Trophoblast cell (in vitro differentiated cells and primary cell): Measurements from ENCODE around the gene AUH.

ENCODE experiments used
- DNase-seq, 2 donors: peaks; one replicate each; pipeline ENCODE4 v3.0.0-alpha.2; 2016
- H2AFZ ChIP-seq: 2 replicates; pipeline ENCODE4 v1.6.1; 2013; ENCODE audit warnings: low read length, moderate library complexity, mild to moderate bottlenecking; ENCODE audit not compliant: insufficient read depth, poor library complexity
- H2AK5ac ChIP-seq: 2 replicates; pipeline ENCODE4 v1.6.1; 2013; ENCODE audit warnings: mild to moderate bottlenecking, low read length
- H2BK120ac ChIP-seq: 2 replicates; pipeline ENCODE4 v1.6.1; 2013; ENCODE audit warnings: low read length, mild to moderate bottlenecking, moderate library complexity; ENCODE audit not compliant: insufficient read depth, poor library complexity
- H2BK12ac ChIP-seq: 2 replicates; pipeline ENCODE4 v1.6.1; 2013; ENCODE audit warnings: mild to moderate bottlenecking, low read length, moderate library complexity
- H2BK5ac ChIP-seq: 2 replicates; pipeline ENCODE4 v1.6.1; 2013; ENCODE audit warnings: low read length, low read depth, moderate library complexity, mild to moderate bottlenecking; ENCODE audit not compliant: poor library complexity
- H3K14ac ChIP-seq: 2 replicates; pipeline ENCODE4 v1.6.1; 2013; ENCODE audit warnings: mild to moderate bottlenecking, low read length
- H3K18ac ChIP-seq: 2 replicates; pipeline ENCODE4 v1.6.1; 2013; ENCODE audit warnings: mild to moderate bottlenecking, low read length
- H3K23ac ChIP-seq: 2 replicates; pipeline ENCODE4 v1.6.1; 2013; ENCODE audit warnings: low read length
- H3K27ac ChIP-seq: 2 replicates; pipeline ENCODE4 v1.5.1; 2013; ENCODE audit warnings: low read depth, mild to moderate bottlenecking, inconsistent platforms, low read length, moderate library complexity
- H3K27me3 ChIP-seq: 2 replicates; pipeline ENCODE4 v1.6.1; 2013; ENCODE audit warnings: inconsistent platforms, mild to moderate bottlenecking, low read length, moderate library complexity; ENCODE audit not compliant: insufficient read depth
- H3K36me3 ChIP-seq, 2 experiments: 1 replicate in 1 of 2; 2 replicates in 1 of 2; pipeline ENCODE4 v1.6.1; 2013; ENCODE audit warnings: low read length in 2 of 2, mild to moderate bottlenecking in 2 of 2, moderate library complexity in 1 of 2; ENCODE audit not compliant: insufficient read depth in 2 of 2, control insufficient read depth in 1 of 2
- H3K4ac ChIP-seq: 2 replicates; pipeline ENCODE4 v1.6.1; 2013; ENCODE audit warnings: low read depth, mild to moderate bottlenecking, low read length, moderate library complexity
- H3K4me1 ChIP-seq, 2 experiments: 1 replicate in 1 of 2; 2 replicates in 1 of 2; pipeline ENCODE4 v1.6.1; 2013; ENCODE audit warnings: low read length in 2 of 2, mild to moderate bottlenecking in 2 of 2, moderate library complexity in 1 of 2; ENCODE audit not compliant: insufficient read depth in 2 of 2, control insufficient read depth in 1 of 2
- H3K4me2 ChIP-seq: 2 replicates; pipeline ENCODE4 v1.6.1; 2013; ENCODE audit warnings: inconsistent platforms, mild to moderate bottlenecking, low read length, moderate library complexity
- H3K4me3 ChIP-seq: 2 replicates; pipeline ENCODE4 v1.5.1; 2013; ENCODE audit warnings: mild to moderate bottlenecking, low read depth, low read length, inconsistent platforms
- H3K79me1 ChIP-seq: one replicate; pipeline ENCODE4 v1.6.1; 2013; ENCODE audit warnings: low read length
- H3K79me2 ChIP-seq: 2 replicates; pipeline ENCODE4 v1.6.1; 2013; ENCODE audit warnings: low read length, mild to moderate bottlenecking; ENCODE audit not compliant: control insufficient read depth, insufficient read depth, poor library complexity
- H3K9ac ChIP-seq: 2 replicates; pipeline ENCODE4 v1.6.1; 2013; ENCODE audit warnings: mild to moderate bottlenecking, low read length
- H3K9me3 ChIP-seq: 2 replicates; pipeline ENCODE4 v1.6.1; 2013; ENCODE audit warnings: low read depth, mild to moderate bottlenecking, control low read depth, inconsistent platforms, low read length; ENCODE audit not compliant: insufficient read depth
- H4K12ac ChIP-seq: 2 replicates; pipeline ENCODE4 v1.6.1; 2013; ENCODE audit warnings: low read depth, mild to moderate bottlenecking, low read length, moderate library complexity
- H4K8ac ChIP-seq: 2 replicates; pipeline ENCODE4 v1.6.1; 2013; ENCODE audit warnings: low read depth, mild to moderate bottlenecking, low read length, moderate library complexity
- H4K91ac ChIP-seq: one replicate; pipeline ENCODE4 v1.6.1; 2013; ENCODE audit warnings: low read depth, mild to moderate bottlenecking, low read length, moderate library complexity
- WGBS: extraction: QIAGEN DNeasy Blood & Tissue Kit; methylation state at CpG from one replicate; pipeline ENCODE4 v1.1.7; 2013; ENCODE audit warnings: missing lambda C conversion rate; ENCODE audit not compliant: insufficient read length, insufficient coverage; ENCODE audit errors: extremely low coverage; 5-methylcytosine and 5-hydroxymethylcytosine counted together

Gene AUH

GRCh38 chr9:91195372-91196012 lies 166.2 kb downstream of the AUH start:
- H3K4ac ChIP-seq, result no peak overlapping the region
- no peak overlapping the region for H4K8ac ChIP-seq
- no peak overlapping the region for H3K9ac ChIP-seq
- no peak overlapping the region for H3K23ac ChIP-seq
- DNase-seq, result no peak
- no peak overlapping the region for H4K12ac ChIP-seq
- H4K91ac ChIP-seq, result peak overlapping the region; percentile 4
- H3K4me2 ChIP-seq, result no peak overlapping the region
- peaks cover 4% of the 10 kb centered on the region for H3K79me2 ChIP-seq
- H3K9me3 ChIP-seq, result no peaks in the 10 kb centered on the region
- H3K36me3 ChIP-seq, result no peaks in the 10 kb centered on the region
- H3K18ac ChIP-seq, result peak overlapping the region; percentile 38
- H3K4me3 ChIP-seq, result no peak overlapping the region
- H3K27ac ChIP-seq, result no peak overlapping the region
- peaks cover 16% of the 10 kb centered on the region for H3K79me1 ChIP-seq
- no CpG with 5 or more reads among the region's 5 CpGs for WGBS
- H2AFZ ChIP-seq, result no peak overlapping the region
- H3K4me1 ChIP-seq, result peaks cover 5 to 11% of the 10 kb centered on the region in 2 experiments
- H2BK12ac ChIP-seq, result peak overlapping the region; percentile 51
- peak overlapping the region; percentile 20 for H2AK5ac ChIP-seq
- no peak overlapping the region for H2BK5ac ChIP-seq
- peak overlapping the region; percentile 38 for H2BK120ac ChIP-seq
- H3K14ac ChIP-seq, result no peak overlapping the region
- no peaks in the 10 kb centered on the region for H3K27me3 ChIP-seq

GRCh38 chr9:91193658-91194391 lies 167.9 kb downstream of the AUH start:
- Histone ChIP-seq H4K12ac (no peak overlapping the region), H3K9me3 (peaks cover 3% of the 10 kb centered on the region), H3K79me2 (peaks cover 4% of the 10 kb centered on the region), H3K4ac (peak overlapping the region; percentile 39), H3K36me3 (no peaks in the 10 kb centered on the region), H4K8ac (peak overlapping the region; percentile 93), H3K14ac (peak overlapping the region; percentile 94), H3K23ac (no peak overlapping the region), H3K27ac (peak overlapping the region; percentile 98), H3K9ac (peak overlapping the region; percentile 50), H2AK5ac (no peak overlapping the region), H3K18ac (peak overlapping the region; percentile 96), H4K91ac (peak overlapping the region; percentile 99), H3K27me3 (no peaks in the 10 kb centered on the region), H3K4me3 (no peak overlapping the region), H2BK120ac (peak overlapping the region; percentile 98), H2BK5ac (peak overlapping the region; percentile 98), H2BK12ac (peak overlapping the region; percentile 52), H3K4me2 (peak overlapping the region; percentile 81), H3K79me1 (peaks cover 16% of the 10 kb centered on the region), H2AFZ (no peak overlapping the region), H3K4me1 (peaks cover 5 to 11% of the 10 kb centered on the region in 2 experiments)
- no CpG with 5 or more reads among the region's 52 CpGs for WGBS
- peak; percentile 96 to 97 for DNase-seq

- H3K18ac ChIP-seq, result peak overlapping the region; percentile 96
- DNase-seq, result peak; percentile 97
- H4K8ac ChIP-seq, result peak overlapping the region; percentile 93
- peak overlapping the region; percentile 63 for H3K4me3 ChIP-seq
- no peaks in the 10 kb centered on the region for H3K27me3 ChIP-seq
- no peak overlapping the region for H3K23ac ChIP-seq
- H2BK120ac ChIP-seq, result peak overlapping the region; percentile 98
- peak overlapping the region; percentile 98 for H2BK5ac ChIP-seq
- H2BK12ac ChIP-seq, result peak overlapping the region; percentile 97
- no peaks in the 10 kb centered on the region for H3K36me3 ChIP-seq
- peaks cover 5 to 9% of the 10 kb centered on the region in 2 experiments for H3K4me1 ChIP-seq
- peak overlapping the region; percentile 89 for H2AFZ ChIP-seq
- H2AK5ac ChIP-seq, result peak overlapping the region; percentile 34
- peaks cover 4% of the 10 kb centered on the region for H3K79me2 ChIP-seq
- H3K4me2 ChIP-seq, result peak overlapping the region; percentile 81
- peak overlapping the region; percentile 94 for H3K14ac ChIP-seq
- WGBS, result no CpG with 5 or more reads among the region's 38 CpGs
- peak overlapping the region; percentile 50 for H3K9ac ChIP-seq
- peak overlapping the region; percentile 92 for H4K12ac ChIP-seq
- H4K91ac ChIP-seq, result peak overlapping the region; percentile 99
- H3K27ac ChIP-seq, result peak overlapping the region; percentile 98
- peaks cover 16% of the 10 kb centered on the region for H3K79me1 ChIP-seq
- H3K9me3 ChIP-seq, result peaks cover 3% of the 10 kb centered on the region
- H3K4ac ChIP-seq, result peak overlapping the region; percentile 94
Observed at GRCh38 chr9:91193087-91193657, 168.5 kb downstream of the AUH start.

- H3K23ac ChIP-seq, result no peak overlapping the region
- peaks cover 3% of the 10 kb centered on the region for H3K9me3 ChIP-seq
- no CpG with 5 or more reads among the region's 7 CpGs for WGBS
- H2AK5ac ChIP-seq, result no peak overlapping the region
- no peak overlapping the region for H3K9ac ChIP-seq
- H3K27ac ChIP-seq, result peak overlapping the region; percentile 98
- peaks cover 16% of the 10 kb centered on the region for H3K79me1 ChIP-seq
- H2BK5ac ChIP-seq, result no peak overlapping the region
- H3K14ac ChIP-seq, result no peak overlapping the region
- H3K27me3 ChIP-seq, result no peaks in the 10 kb centered on the region
- peak overlapping the region; percentile 80 for H2BK12ac ChIP-seq
- H2AFZ ChIP-seq, result no peak overlapping the region
- H3K18ac ChIP-seq, result no peak overlapping the region
- peaks cover 5 to 9% of the 10 kb centered on the region in 2 experiments for H3K4me1 ChIP-seq
- DNase-seq, result no peak
- peaks cover 4% of the 10 kb centered on the region for H3K79me2 ChIP-seq
- H4K12ac ChIP-seq, result no peak overlapping the region
- H3K4ac ChIP-seq, result no peak overlapping the region
- no peak overlapping the region for H2BK120ac ChIP-seq
- H3K4me3 ChIP-seq, result no peak overlapping the region
- H4K8ac ChIP-seq, result no peak overlapping the region
- H3K4me2 ChIP-seq, result peak overlapping the region; percentile 81
- H4K91ac ChIP-seq, result peak overlapping the region; percentile 79
- no peaks in the 10 kb centered on the region for H3K36me3 ChIP-seq
Observed at GRCh38 chr9:91192381-91193086, 169.2 kb downstream of the AUH start.
